GM12892 (cell line): ENCODE measurements around the gene AAMP.

Experiments used
- POLR2A ChIP-seq: IDR thresholded peaks from 2 replicates; pipeline ENCODE4 v1.6.1; 2011; ENCODE audit warnings: low read depth, low read length, control low read depth
- POLR2AphosphoS5 ChIP-seq: IDR thresholded peaks from 2 replicates; pipeline ENCODE4 v1.6.1; 2011; ENCODE audit warnings: low read depth, low read length, control low read depth

DNA sequence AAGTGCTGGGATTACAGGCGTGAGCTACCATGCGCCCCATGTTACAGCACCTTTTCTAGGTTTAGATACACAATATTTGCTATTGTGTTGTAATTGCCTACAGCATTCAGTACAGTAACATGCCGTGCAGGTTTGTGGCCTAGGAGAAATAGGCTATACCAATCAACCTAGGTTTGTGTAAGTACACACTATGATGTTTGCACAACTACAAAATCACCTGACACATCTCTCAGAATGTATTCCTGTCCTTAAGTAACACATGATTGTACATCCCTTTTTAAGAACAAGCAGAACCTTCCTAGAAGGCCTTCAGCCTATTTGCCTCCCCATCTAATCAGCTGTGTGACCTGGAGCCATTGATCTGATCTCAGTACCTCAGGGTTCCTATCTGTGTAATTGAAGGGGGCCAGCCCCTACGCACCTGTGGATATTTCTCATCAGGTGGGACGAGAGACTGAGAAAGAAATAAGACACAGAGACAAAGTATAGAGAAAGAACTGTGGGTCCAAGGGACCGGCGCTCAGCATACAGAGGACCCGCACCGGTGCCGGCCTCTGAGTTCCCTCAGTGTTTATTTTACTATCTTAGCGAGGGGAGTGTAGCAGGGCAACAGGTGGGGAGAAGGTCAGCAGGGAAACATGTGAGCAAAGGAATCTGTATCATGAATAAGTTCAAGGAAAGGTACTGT is 41.1 kb upstream of the AAMP start:
- no peak for TF ChIP-seq POLR2A
- TF ChIP-seq POLR2AphosphoS5 = no peak
